Naive thymus-derived CD4-positive, alpha-beta T cell (primary cell): ENCODE data around the gene LRRC9. TPM values are rescaled to one million over a fixed set of nuclear protein-coding genes. Genes with fewer than 3 reads are reported as not detected.
"Not testable (repeated sequence)": the region's sequence is repeated elsewhere in the genome, so short reads cannot be mapped to it uniquely, and the experiment has no call there.

ENCODE experiments used
- ATAC-seq: fragments of 150-1000 bp; cut with Tn5 transposase; 2 replicates; pipeline ENCODE4 v1.10.0; 2021; ENCODE audit warnings: mild to moderate bottlenecking, moderate library complexity
- CTCF ChIA-PET: fragments of 350-600 bp; sonication (Branson Sonifier 250); formaldehyde crosslinking; loops from one replicate; lab custom pipeline; 2021; ENCODE audit warnings: antibody characterized with exemption; lab: Charles Lee
- POLR2A ChIA-PET: fragments of 350-600 bp; sonication (Branson Sonifier 250); formaldehyde crosslinking; loops from one replicate; lab custom pipeline; 2021; ENCODE audit warnings: antibody characterized with exemption, inconsistent platforms; lab: Charles Lee
- DNase-seq, 9 donors: peaks; one replicate each; pipeline versions ENCODE4 v3.0.0 to v3.0.0-alpha.2; 2020 to 2022; ENCODE audit warnings: mixed read lengths in 1 of 9
- H3K27ac ChIP-seq: one replicate; pipeline ENCODE4 v1.7.0; 2013; ENCODE audit warnings: mild to moderate bottlenecking, low read depth, low read length, moderate library complexity
- H3K27me3 ChIP-seq, 2 donors: one replicate each; pipeline ENCODE4 v1.7.0; 2013; ENCODE audit warnings: low read length in 2 of 2, mild to moderate bottlenecking in 2 of 2, moderate library complexity in 2 of 2; ENCODE audit not compliant: control insufficient read depth in 2 of 2, insufficient read depth in 2 of 2
- H3K36me3 ChIP-seq, 3 experiments: 1 replicate in 2 of 3; 2 replicates in 1 of 3; pipeline ENCODE4 v1.7.0; 2013; ENCODE audit warnings: low read length in 3 of 3, mild to moderate bottlenecking in 3 of 3, moderate library complexity in 1 of 3; ENCODE audit not compliant: insufficient read depth in 3 of 3, control insufficient read depth in 2 of 3
- H3K4me1 ChIP-seq, 2 donors: one replicate each; pipeline ENCODE4 v1.7.0; 2013; ENCODE audit warnings: low read length in 2 of 2, mild to moderate bottlenecking in 2 of 2, moderate library complexity in 1 of 2; ENCODE audit not compliant: control insufficient read depth in 2 of 2, insufficient read depth in 2 of 2
- H3K4me3 ChIP-seq: 2 replicates; pipeline ENCODE4 v1.7.0; 2013; ENCODE audit warnings: mild to moderate bottlenecking, low read length
- H3K9me3 ChIP-seq, 3 experiments: 1 replicate in 2 of 3; 2 replicates in 1 of 3; pipeline ENCODE4 v1.7.0; 2013; ENCODE audit warnings: low read length in 3 of 3; ENCODE audit not compliant: control insufficient read depth in 2 of 3
- H3K27ac Mint-ChIP-seq, 9 donors: one replicate each; pipeline ENCODE4 v1.8.0; 2020 to 2022; ENCODE audit warnings: mixed read lengths in 9 of 9, mild to moderate bottlenecking in 8 of 9, moderate library complexity in 5 of 9, inconsistent platforms in 2 of 9
- H3K27me3 Mint-ChIP-seq, 5 donors: one replicate each; pipeline ENCODE4 v1.8.0; 2021 to 2022; ENCODE audit warnings: mixed read lengths in 5 of 5, mild to moderate bottlenecking in 1 of 5
- H3K36me3 Mint-ChIP-seq, 5 donors: one replicate each; pipeline ENCODE4 v1.8.0; 2020 to 2022; ENCODE audit warnings: mixed read lengths in 5 of 5, mild to moderate bottlenecking in 3 of 5, inconsistent platforms in 1 of 5
- H3K4me1 Mint-ChIP-seq, 7 donors: one replicate each; pipeline ENCODE4 v1.8.0; 2020 to 2022; ENCODE audit warnings: mixed read lengths in 7 of 7, mild to moderate bottlenecking in 3 of 7, inconsistent platforms in 1 of 7
- H3K4me3 Mint-ChIP-seq, 10 donors: one replicate each; pipeline ENCODE4 v1.8.0; 2020 to 2022; ENCODE audit warnings: mild to moderate bottlenecking in 10 of 10, mixed read lengths in 10 of 10, moderate library complexity in 6 of 10, inconsistent platforms in 2 of 10
- H3K9me3 Mint-ChIP-seq, 11 donors: one replicate each; pipeline ENCODE4 v1.8.0; 2020 to 2022; ENCODE audit warnings: mixed read lengths in 11 of 11, mild to moderate bottlenecking in 4 of 11, inconsistent platforms in 1 of 11, moderate library complexity in 1 of 11
- intact Hi-C, 2 donors: fragments of 100-400 bp; cut with micrococcal nuclease; formaldehyde crosslinking; loops; one replicate each; pipeline ENCODE4 v1.15.1; 2023
- polyA plus RNA-seq, 2 donors: library from polyadenylated mRNA; unstranded; fragments of 300-500 nt; fragmentation: Illumina TruSeq; gene quantifications; one replicate each; pipeline ENCODE4 v1.2.3, GENCODE V29; 2021
- total RNA-seq, 6 experiments: library from RNA in 5 of 6; stranded (reverse) in 5 of 6; gene quantifications; 1 replicate in 5 of 6; 2 replicates in 1 of 6; pipeline ENCODE4 v1.2.3 and lab custom pipeline; 2021 to 2026

The LRRC9 gene
- total and polyA plus RNA-seq, 7 experiments from 2014 or later: not detected

DNA sequence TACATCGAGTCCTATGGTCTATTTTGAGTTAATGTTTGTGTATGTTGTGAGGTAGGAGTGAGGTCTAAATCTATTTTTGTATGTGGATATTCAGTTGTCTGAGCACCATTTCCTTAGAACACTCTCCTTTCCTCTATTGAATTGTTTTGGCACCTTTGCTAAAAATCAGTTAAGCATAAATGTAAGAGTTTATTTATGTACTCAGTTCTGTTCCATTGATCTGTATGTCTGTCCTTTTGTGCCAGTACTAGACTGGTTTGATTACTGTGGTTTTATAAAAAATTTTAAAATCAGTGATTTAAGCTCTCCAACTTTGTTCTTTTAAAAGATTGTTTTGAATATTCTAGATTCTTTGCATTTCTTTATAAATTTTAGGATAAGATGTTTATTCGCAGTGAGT, 101.7 kb downstream of the LRRC9 start:
- Histone ChIP-seq H3K4me3 (no peak overlapping the region), H3K36me3 (no peaks in the 10 kb centered on the region), H3K27ac (no peak overlapping the region), H3K9me3 (no peaks in the 10 kb centered on the region), H3K27me3 (no peaks in the 10 kb centered on the region), H3K4me1 (no peaks in the 10 kb centered on the region)
- H3K36me3 Mint-ChIP-seq: no peaks in the 10 kb centered on the region
- H3K9me3 Mint-ChIP-seq: peaks cover 0 to 5% (median 0%) of the 10 kb centered on the region in 11 donors
- no peak for ATAC-seq
- H3K4me1 Mint-ChIP-seq: no peaks in the 10 kb centered on the region
- no peak overlapping the region for H3K4me3 Mint-ChIP-seq
- intact Hi-C loops: no loop called here
- ChIA-PET POLR2A (no interaction called here), CTCF (interaction anchor here (0.9 kb wide), 1 partner anchor 9 kb away, joined by 4 read pairs; no protein-coding TSS in a partner anchor)
- DNase-seq: no peak
- H3K27ac Mint-ChIP-seq: no peak overlapping the region
- H3K27me3 Mint-ChIP-seq: peaks cover 0 to 53% (median 26%) of the 10 kb centered on the region in 5 donors

DNA sequence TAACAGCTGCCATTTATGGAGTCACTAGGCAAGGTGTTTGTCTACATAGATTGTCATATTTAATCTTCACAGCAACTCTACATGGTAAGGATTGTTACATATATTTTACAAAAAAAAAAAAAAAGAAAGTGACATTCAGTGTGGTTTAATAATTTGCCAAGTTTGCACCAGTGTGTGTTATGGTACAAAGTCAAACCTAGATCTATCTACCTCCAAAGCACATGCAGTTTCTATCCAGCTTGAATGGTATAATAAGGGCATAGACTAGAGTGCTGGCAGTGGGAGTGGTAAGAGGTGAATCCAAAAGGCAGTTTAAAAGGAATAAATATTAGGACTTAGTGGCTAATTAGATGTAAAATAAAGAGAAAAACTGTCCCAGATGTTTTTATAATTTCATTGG, 105.6 kb downstream of the LRRC9 start:
- ChIA-PET POLR2A (no interaction called here), CTCF (no interaction called here)
- ATAC-seq: no peak

GRCh38 chr14:60035177-60035576, 115.2 kb downstream of the LRRC9 start:
- ChIA-PET POLR2A (no interaction called here), CTCF (no interaction called here)
- H3K4me1 ChIP-seq: no peaks in the 10 kb centered on the region
- H3K27ac ChIP-seq: no peak overlapping the region
- peaks cover 0 to 6% (median 0%) of the 10 kb centered on the region in 5 donors for H3K36me3 Mint-ChIP-seq
- H3K4me3 ChIP-seq: no peak overlapping the region
- DNase-seq (no peak), ATAC-seq (no peak)
- peaks cover 0 to 18% (median 13%) of the 10 kb centered on the region in 5 donors for H3K27me3 Mint-ChIP-seq
- H3K4me1 Mint-ChIP-seq: peaks cover 0 to 4% (median 0%) of the 10 kb centered on the region in 7 donors
- H3K9me3 Mint-ChIP-seq: peaks cover 0 to 20% (median 5%) of the 10 kb centered on the region in 11 donors
- no peak overlapping the region for H3K27ac Mint-ChIP-seq
- intact Hi-C loops: no loop called here
- no peak overlapping the region for H3K4me3 Mint-ChIP-seq
- H3K36me3 ChIP-seq: no peaks in the 10 kb centered on the region
- H3K27me3 ChIP-seq: no peaks in the 10 kb centered on the region
- no peaks in the 10 kb centered on the region for H3K9me3 ChIP-seq

More for the DNA sequence above, 105.6 kb downstream of the LRRC9 start:
- Histone ChIP-seq H3K27ac (no peak overlapping the region), H3K36me3 (no peaks in the 10 kb centered on the region), H3K4me1 (no peaks in the 10 kb centered on the region), H3K4me3 (no peak overlapping the region), H3K9me3 (no peaks in the 10 kb centered on the region), H3K27me3 (no peaks in the 10 kb centered on the region)
- peaks cover 0 to 5% (median 0%) of the 10 kb centered on the region in 11 donors for H3K9me3 Mint-ChIP-seq
- peaks cover 0 to 39% (median 15%) of the 10 kb centered on the region in 5 donors for H3K27me3 Mint-ChIP-seq
- H3K4me1 Mint-ChIP-seq: no peaks in the 10 kb centered on the region
- DNase-seq: no peak
- no peaks in the 10 kb centered on the region for H3K36me3 Mint-ChIP-seq
- H3K4me3 Mint-ChIP-seq: no peak overlapping the region
- intact Hi-C loops: no loop called here
- no peak overlapping the region for H3K27ac Mint-ChIP-seq

- peaks cover 0 to 33% (median 20%) of the 10 kb centered on the region in 11 donors for H3K9me3 Mint-ChIP-seq
- CTCF ChIA-PET, H3K27me3 ChIP-seq, intact Hi-C loops, ATAC-seq, H3K4me1 ChIP-seq, H3K9me3 ChIP-seq, H3K4me3 ChIP-seq, POLR2A ChIA-PET, H3K36me3 ChIP-seq, H3K27ac ChIP-seq: not testable (repeated sequence)
- peak in 2 of 9 donors; percentile 21 to 55 for DNase-seq
- peaks cover 0 to 12% (median 0%) of the 10 kb centered on the region in 5 donors for H3K36me3 Mint-ChIP-seq
- H3K27me3 Mint-ChIP-seq: peaks cover 0 to 39% (median 30%) of the 10 kb centered on the region in 5 donors
- H3K4me1 Mint-ChIP-seq: peaks cover 9 to 57% (median 22%) of the 10 kb centered on the region in 7 donors
- H3K4me3 Mint-ChIP-seq: peak overlapping the region in 7 of 10 donors; percentile 3 to 62 (median 34)
- peak overlapping the region in 6 of 9 donors; percentile 0 to 34 (median 15) for H3K27ac Mint-ChIP-seq
Observed at GRCh38 chr14:60047976-60048375, 128.0 kb downstream of the LRRC9 start.

GRCh38 chr14:60051721-60052221, 131.8 kb downstream of the LRRC9 start:
- POLR2A ChIA-PET: interaction anchor here (0.6 kb wide), 1 partner anchor 11 kb away, joined by 5 read pairs; no protein-coding TSS in a partner anchor
- Histone ChIP-seq H3K4me3 (no peak overlapping the region), H3K9me3 (no peaks in the 10 kb centered on the region), H3K27ac (no peak overlapping the region), H3K36me3 (no peaks in the 10 kb centered on the region), H3K27me3 (no peaks in the 10 kb centered on the region), H3K4me1 (peaks cover 0 to 6% of the 10 kb centered on the region in 2 donors)
- Mint-ChIP-seq H3K4me3 (peak overlapping the region; percentile 2 to 72 (median 50)), H3K4me1 (peaks cover 9 to 54% (median 22%) of the 10 kb centered on the region in 7 donors), H3K27ac (peak overlapping the region in 2 of 9 donors; percentile 19 to 56), H3K27me3 (peaks cover 0 to 27% (median 10%) of the 10 kb centered on the region in 5 donors), H3K36me3 (peaks cover 0 to 4% (median 0%) of the 10 kb centered on the region in 5 donors), H3K9me3 (peaks cover 0 to 7% (median 3%) of the 10 kb centered on the region in 11 donors)
- intact Hi-C loops: no loop called here
- peak in 6 of 9 donors; percentile 2 to 26 (median 16) for DNase-seq
- CTCF ChIA-PET: no interaction called here
- peak; percentile 61 for ATAC-seq

- H3K9me3 Mint-ChIP-seq: peaks cover 0 to 5% (median 0%) of the 10 kb centered on the region in 11 donors
- ATAC-seq: no peak
- CTCF ChIA-PET: interaction anchor here (1.7 kb wide), 1 partner anchor 126 kb away, joined by 4 read pairs; no protein-coding TSS in a partner anchor
Observed at GRCh38 chr14:60058087-60058486, 138.1 kb downstream of the LRRC9 start.

More at GRCh38 chr14:60058087-60058486, 138.1 kb downstream of the LRRC9 start:
- Histone ChIP-seq H3K27ac (no peak overlapping the region), H3K36me3 (no peaks in the 10 kb centered on the region), H3K27me3 (no peaks in the 10 kb centered on the region), H3K4me3 (no peak overlapping the region), H3K9me3 (no peaks in the 10 kb centered on the region), H3K4me1 (no peaks in the 10 kb centered on the region)
- intact Hi-C loops: no loop called here
- no peak overlapping the region for H3K4me3 Mint-ChIP-seq
- H3K4me1 Mint-ChIP-seq: no peaks in the 10 kb centered on the region
- H3K27me3 Mint-ChIP-seq: peaks cover 0 to 15% (median 10%) of the 10 kb centered on the region in 5 donors
- no peak for DNase-seq
- H3K36me3 Mint-ChIP-seq: no peaks in the 10 kb centered on the region
- POLR2A ChIA-PET: no interaction called here
- H3K27ac Mint-ChIP-seq: no peak overlapping the region
